NT2/D1 (cell line): ENCODE results near the gene CAPN9.

Experiments used
- DNase-seq: peaks from one replicate; pipeline ENCODE4 v3.0.0-alpha.2; 2011; ENCODE audit warnings: low read depth, low spot score
- H3K27me3 ChIP-seq: 2 replicates; pipeline ENCODE4 v1.6.0; 2011; ENCODE audit warnings: mild to moderate bottlenecking; ENCODE audit not compliant: insufficient read length, insufficient read depth
- H3K36me3 ChIP-seq: 2 replicates; pipeline ENCODE4 v1.6.1; 2011; ENCODE audit warnings: mild to moderate bottlenecking, low read length, mixed read lengths; ENCODE audit not compliant: insufficient read depth, insufficient read length
- H3K4me1 ChIP-seq: 2 replicates; pipeline ENCODE4 v1.5.1; 2011; ENCODE audit not compliant: insufficient read depth, insufficient read length
- H3K4me3 ChIP-seq: 2 replicates; pipeline ENCODE4 v1.5.1; 2011; ENCODE audit warnings: low read depth; ENCODE audit not compliant: insufficient read length
- H3K9ac ChIP-seq: 2 replicates; pipeline ENCODE4 v1.6.0; 2011; ENCODE audit warnings: low read depth; ENCODE audit not compliant: insufficient read length
- H3K9me3 ChIP-seq: 2 replicates; pipeline ENCODE4 v1.5.1; 2011; ENCODE audit warnings: mild to moderate bottlenecking, low read length; ENCODE audit not compliant: insufficient read depth
- SUZ12 ChIP-seq: IDR thresholded peaks from 2 replicates; pipeline ENCODE4 v1.6.1; 2011; ENCODE audit not compliant: insufficient read length, insufficient read depth; ENCODE audit errors: extremely low read depth
- YY1 ChIP-seq: IDR thresholded peaks from 2 replicates; pipeline ENCODE4 v1.6.1; 2011; ENCODE audit not compliant: insufficient read length, insufficient read depth
- ZNF274 ChIP-seq: IDR thresholded peaks from 2 replicates; pipeline ENCODE4 v1.6.1; 2011; ENCODE audit warnings: mild to moderate bottlenecking, low read depth, low read length

The CAPN9 gene

DNA sequence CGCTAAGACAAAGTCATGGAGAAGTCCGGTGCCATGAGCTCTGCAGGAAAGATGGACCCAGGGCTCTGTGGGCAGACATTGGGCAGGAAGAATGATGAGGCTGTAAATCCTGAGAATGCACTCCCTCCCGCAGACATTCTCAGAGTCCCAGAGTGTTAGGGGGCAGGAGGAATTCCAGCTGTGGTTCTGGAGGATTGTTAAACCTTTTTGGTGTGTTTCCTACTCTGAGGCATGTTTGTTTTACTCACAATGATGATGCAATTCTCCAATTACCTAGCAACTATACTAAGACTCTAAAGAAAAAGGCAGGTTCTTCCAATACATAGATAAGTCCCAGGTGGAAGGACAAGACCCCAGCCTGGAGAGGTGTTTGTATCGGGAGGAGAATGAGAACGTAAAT lies 2.8 kb upstream of the CAPN9 start:
- Histone ChIP-seq H3K9ac (no peak overlapping the region), H3K4me3 (no peak overlapping the region), H3K9me3 (no peaks in the 10 kb centered on the region), H3K27me3 (no peaks in the 10 kb centered on the region), H3K4me1 (peaks cover 4% of the 10 kb centered on the region), H3K36me3 (no peaks in the 10 kb centered on the region)
- no peak for TF ChIP-seq YY1
- no peak for TF ChIP-seq ZNF274
- no peak for TF ChIP-seq SUZ12
- no peak for DNase-seq

DNA sequence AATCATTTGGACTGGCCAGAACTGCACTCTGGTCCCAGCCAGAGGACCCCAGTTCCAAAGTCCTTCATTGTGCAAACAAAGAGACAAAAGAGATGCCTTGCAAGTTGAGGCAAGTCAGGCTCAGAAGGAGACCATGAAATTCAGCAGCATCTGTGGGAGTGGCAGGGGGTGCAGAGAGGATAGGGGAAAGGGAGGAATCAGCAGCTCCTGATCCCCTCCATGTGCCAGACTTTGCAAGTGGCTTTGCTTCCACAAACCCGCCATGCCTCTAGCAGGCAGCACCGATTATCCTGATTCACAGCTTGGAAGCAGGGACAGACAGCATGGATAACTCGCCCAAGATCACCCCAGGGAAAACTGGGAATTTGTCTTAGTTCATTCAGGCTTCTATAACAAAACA lies 2.1 kb upstream of the CAPN9 start:
- Histone ChIP-seq H3K9ac (no peak overlapping the region), H3K4me3 (no peak overlapping the region), H3K4me1 (peaks cover 7% of the 10 kb centered on the region), H3K27me3 (no peaks in the 10 kb centered on the region), H3K36me3 (no peaks in the 10 kb centered on the region), H3K9me3 (no peaks in the 10 kb centered on the region)
- no peak for DNase-seq
- TF ChIP-seq SUZ12 = no peak
- no peak for TF ChIP-seq ZNF274
- TF ChIP-seq YY1 = no peak

DNA sequence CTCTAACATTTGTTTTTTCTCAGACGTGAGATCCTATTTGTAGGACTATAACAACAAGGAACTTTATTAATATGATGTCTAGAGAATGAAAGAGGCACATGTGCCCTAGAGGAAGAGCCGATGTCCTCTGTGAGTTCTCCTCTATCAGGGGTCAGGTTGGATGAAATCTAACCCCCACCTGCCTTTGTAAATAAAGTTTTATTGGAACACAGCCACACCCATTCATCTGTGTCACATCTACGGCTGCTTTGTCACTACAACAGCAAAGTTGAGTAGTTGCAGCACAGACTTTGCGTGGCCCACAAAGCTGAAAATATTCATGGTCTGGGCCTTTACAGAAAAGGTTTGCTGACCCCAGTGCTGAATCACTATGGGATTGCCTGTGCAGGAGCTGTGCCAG lies 571 bp upstream of the CAPN9 start:
- Histone ChIP-seq H3K27me3 (no peaks in the 10 kb centered on the region), H3K9me3 (no peaks in the 10 kb centered on the region), H3K9ac (no peak overlapping the region), H3K4me3 (no peak overlapping the region), H3K36me3 (no peaks in the 10 kb centered on the region), H3K4me1 (peaks cover 17% of the 10 kb centered on the region)
- TF ChIP-seq ZNF274 = no peak
- TF ChIP-seq SUZ12 = no peak
- TF ChIP-seq YY1 = no peak
- no peak for DNase-seq

DNA sequence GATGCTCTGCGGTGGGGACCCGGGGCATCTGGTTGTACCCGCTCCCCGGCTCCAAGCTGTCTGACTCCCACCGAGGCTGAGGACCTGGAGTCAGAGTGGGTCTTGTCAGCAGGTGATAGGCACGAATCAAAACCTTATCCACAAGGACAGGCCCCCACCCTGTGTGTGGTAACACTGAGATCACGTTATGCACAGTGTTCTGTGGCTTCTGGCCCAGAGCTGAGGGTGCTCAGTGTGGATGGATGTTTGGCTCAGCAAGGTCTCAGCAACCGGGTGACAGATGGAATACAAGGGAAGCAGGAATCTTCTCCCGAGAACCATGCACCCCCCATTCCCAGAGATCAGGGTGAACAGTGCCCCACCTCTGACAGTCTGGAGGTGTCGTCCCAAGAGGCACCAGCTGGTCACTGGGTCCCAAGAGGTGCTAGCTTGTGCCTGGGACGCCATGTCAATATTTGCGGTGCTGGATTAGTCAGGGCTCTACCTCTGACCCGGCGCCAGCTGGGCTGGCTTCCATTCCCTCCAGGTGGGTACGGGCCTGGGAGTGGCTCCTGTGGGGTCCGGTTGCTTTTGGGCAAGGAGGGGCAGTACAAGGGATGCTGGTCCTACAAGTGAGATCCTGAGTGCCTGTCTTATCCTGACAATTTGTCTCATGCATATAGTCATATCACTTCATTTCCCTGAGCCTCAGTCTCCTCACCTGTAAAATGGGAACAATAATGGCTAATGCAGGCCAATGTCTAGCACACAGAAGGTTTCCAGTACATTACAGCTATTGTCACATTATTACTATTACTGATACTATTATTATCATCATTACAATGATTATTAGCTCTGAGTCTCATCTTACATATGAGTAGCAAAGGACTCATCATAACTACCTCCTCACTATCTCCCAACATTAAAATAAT lies 957 bp downstream of the CAPN9 start:
- H3K27me3 ChIP-seq = no peaks in the 10 kb centered on the region

DNA sequence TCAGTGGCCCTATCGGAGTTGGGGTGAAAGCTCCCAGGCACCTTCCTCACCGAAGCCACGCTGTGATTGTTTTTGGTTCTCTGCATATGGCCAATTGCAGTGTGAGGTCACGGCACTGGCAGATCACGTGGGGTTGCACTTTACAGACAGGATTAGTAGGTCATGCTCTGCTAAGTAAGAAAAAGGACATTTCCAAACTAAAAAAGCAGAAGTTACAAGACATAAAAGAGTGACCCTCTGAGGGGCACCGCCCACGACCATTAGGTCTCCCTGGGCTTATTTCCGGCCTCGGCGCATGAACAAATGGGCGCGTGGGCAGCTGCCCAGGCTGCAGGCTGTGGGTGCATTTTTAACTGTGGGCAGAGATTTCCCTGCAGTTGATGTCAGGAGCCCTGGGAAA lies 2.0 kb downstream of the CAPN9 start:
- H3K9me3 ChIP-seq = no peaks in the 10 kb centered on the region
- TF ChIP-seq SUZ12 = no peak
- TF ChIP-seq YY1 = no peak
- TF ChIP-seq ZNF274 = no peak
- H3K4me3 ChIP-seq = no peak overlapping the region
- no peaks in the 10 kb centered on the region for H3K27me3 ChIP-seq
- H3K9ac ChIP-seq = no peak overlapping the region
- H3K4me1 ChIP-seq = peaks cover 28% of the 10 kb centered on the region
- no peak for DNase-seq
- H3K36me3 ChIP-seq = no peaks in the 10 kb centered on the region

More for the DNA sequence above, 957 bp downstream of the CAPN9 start:
- no peak overlapping the region for H3K9ac ChIP-seq
- DNase-seq = no peak
- no peaks in the 10 kb centered on the region for H3K36me3 ChIP-seq
- H3K4me3 ChIP-seq = no peak overlapping the region
- no peaks in the 10 kb centered on the region for H3K9me3 ChIP-seq
- H3K4me1 ChIP-seq = peaks cover 25% of the 10 kb centered on the region
- TF ChIP-seq ZNF274 (no peak), SUZ12 (no peak), YY1 (no peak)

DNA sequence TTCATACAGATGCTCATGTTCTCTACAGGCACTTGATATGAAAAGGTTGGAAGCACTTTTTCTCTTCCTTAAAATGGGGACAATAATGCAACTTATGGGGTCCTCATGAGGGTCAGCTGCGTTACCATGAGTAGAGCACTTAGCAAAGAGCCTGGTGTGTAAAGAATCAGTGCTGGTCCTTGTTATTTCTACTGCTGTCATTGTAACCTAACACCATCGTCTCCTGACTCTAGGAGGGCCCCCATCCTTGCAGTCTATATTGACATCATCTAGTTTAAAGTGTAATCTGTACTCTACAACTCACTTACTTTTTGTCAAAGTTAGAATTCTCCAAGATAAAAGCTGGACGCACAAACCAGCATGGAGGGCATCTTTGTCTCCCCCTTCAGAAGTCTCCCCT lies 2.4 kb downstream of the CAPN9 start:
- H3K4me3 ChIP-seq = no peak overlapping the region
- no peaks in the 10 kb centered on the region for H3K9me3 ChIP-seq
- DNase-seq = no peak

DNA sequence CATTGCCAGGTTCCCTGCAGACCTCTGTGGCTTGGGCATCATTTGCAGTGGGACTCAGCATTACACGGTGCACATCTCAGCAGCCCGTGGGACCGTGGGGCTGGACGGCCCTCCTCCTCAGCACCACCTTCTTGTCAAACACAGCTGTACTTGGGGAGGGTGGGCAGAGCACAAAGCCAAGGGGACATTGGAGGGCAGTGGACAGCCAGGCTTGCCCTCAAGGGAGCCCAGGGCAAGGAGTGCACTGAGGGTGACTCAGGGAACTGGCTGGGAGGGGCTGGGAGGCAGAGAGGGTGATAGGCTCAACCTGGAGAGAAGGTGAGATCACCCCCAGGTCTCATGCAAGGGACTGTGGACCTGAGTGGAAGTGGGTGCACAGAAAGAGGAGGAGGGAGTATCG lies 3.4 kb downstream of the CAPN9 start:
- TF ChIP-seq YY1 = no peak
- TF ChIP-seq SUZ12 = no peak
- no peak for TF ChIP-seq ZNF274
- H3K27me3 ChIP-seq = no peaks in the 10 kb centered on the region
- H3K4me3 ChIP-seq = no peak overlapping the region
- H3K4me1 ChIP-seq = peaks cover 28% of the 10 kb centered on the region
- no peak for DNase-seq
- H3K36me3 ChIP-seq = no peaks in the 10 kb centered on the region
- no peaks in the 10 kb centered on the region for H3K9me3 ChIP-seq
- peak overlapping the region; percentile 39 for H3K9ac ChIP-seq

More for the DNA sequence above, 2.4 kb downstream of the CAPN9 start:
- TF ChIP-seq ZNF274 (no peak), SUZ12 (no peak)
- Histone ChIP-seq H3K27me3 (no peaks in the 10 kb centered on the region), H3K36me3 (no peaks in the 10 kb centered on the region), H3K9ac (no peak overlapping the region), H3K4me1 (peaks cover 28% of the 10 kb centered on the region)
